Measurements from ENCODE around the gene FRRS1.

DNA sequence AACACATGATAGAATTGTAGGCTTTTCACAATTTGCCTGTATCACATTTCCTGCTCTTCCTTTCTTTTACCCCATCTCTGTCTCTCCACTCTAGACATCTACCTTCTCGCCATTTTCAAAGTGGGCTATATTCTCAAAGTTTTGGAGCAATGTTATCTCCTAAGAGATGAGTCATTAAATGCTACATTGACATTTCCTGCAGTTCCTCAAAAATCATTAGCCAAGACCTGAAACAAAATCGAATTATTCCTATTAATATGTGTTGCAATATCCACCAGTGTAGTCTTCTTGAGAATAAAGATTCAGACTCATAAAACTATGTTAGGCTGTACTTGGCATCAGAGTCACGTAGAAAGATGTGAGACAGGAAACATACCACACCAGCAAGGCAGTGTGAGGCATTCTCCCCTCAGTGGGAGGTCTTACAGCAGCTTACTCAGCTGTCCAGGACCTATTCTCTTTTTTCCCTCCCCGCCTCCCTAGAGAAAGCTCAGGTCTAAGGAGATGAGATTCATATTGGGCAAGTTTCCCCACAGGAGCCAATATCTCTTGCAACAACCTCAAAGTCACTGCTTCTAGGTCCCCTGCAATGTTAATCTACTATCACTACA, 38.8 kb downstream of the FRRS1 start:
- TF ChIP-seq, protein P1, sequence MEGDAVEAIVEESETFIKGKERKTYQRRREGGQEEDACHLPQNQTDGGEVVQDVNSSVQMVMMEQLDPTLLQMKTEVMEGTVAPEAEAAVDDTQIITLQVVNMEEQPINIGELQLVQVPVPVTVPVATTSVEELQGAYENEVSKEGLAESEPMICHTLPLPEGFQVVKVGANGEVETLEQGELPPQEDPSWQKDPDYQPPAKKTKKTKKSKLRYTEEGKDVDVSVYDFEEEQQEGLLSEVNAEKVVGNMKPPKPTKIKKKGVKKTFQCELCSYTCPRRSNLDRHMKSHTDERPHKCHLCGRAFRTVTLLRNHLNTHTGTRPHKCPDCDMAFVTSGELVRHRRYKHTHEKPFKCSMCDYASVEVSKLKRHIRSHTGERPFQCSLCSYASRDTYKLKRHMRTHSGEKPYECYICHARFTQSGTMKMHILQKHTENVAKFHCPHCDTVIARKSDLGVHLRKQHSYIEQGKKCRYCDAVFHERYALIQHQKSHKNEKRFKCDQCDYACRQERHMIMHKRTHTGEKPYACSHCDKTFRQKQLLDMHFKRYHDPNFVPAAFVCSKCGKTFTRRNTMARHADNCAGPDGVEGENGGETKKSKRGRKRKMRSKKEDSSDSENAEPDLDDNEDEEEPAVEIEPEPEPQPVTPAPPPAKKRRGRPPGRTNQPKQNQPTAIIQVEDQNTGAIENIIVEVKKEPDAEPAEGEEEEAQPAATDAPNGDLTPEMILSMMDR (conservative IDR thresholded peaks at IDR 0.05), result no peak
- no peak for TF ChIP-seq ZFX (IDR thresholded peaks at IDR 0.05)

Measured in C4-2B (cell line).